Measurements from ENCODE around the gene EIF2S1. TPM values are rescaled to one million over a fixed set of nuclear protein-coding genes. Genes with fewer than 3 reads are reported as not detected.
A peak's percentile ranks its signal among the peaks of the same experiment; 100 is the strongest.

EIF2S1 gene
- polyA plus RNA-seq, 2 of the 4 experiments (the other 2 are of a cell fraction) = 385 to 393 TPM

DNA sequence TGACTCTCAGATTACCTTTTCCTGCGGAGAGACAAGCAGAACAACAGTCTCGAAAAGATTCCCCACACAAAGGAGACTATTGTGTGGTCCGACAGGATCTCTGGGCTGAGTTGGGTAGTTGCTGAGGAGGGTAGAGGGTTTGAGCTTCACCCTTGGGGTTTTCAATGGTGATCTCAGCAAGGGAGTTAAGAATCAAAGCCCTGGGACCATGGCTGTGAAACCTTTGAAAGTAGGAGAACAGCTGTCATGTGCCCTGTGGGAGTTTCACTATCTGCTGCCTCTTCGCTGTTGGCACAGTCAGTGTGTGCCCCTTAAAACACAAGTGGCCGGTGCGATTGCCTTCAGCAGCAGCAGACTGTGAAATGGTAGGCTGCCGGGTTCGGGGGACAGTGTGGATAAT, 66.0 kb downstream of the EIF2S1 start:
- Histone ChIP-seq H3K4me3 (no peak overlapping the region), H3K4me1 (peaks cover 9% of the 10 kb centered on the region), H3K27ac (no peak overlapping the region), H3K9me3 (no peaks in the 10 kb centered on the region), H3K4me2 (no peak overlapping the region)
- 90% methylated on average over 8 of the region's 8 CpGs for WGBS (ENCODE audit: missing lambda C conversion rate)
- no peak for DNase-seq (ENCODE audit: low read depth in 1 of 2, low spot score in 1 of 2)
- ChIA-PET POLR2A (no interaction called here), CTCF (interaction anchor here (0.8 to 21.5 kb wide), 31 partner anchors 12 to 1067 kb away, joined by 3 to 517 read pairs (median 8); partner anchors contain the start of genes PIGH, PLEK2, PLEKHH1 and RDH12)
- no peak for ATAC-seq
- TF ChIP-seq CEBPB (IDR thresholded peaks at IDR 0.05) (no peak), TFCP2L1 (CRISPR knock-in tag; IDR thresholded peaks at IDR 0.05) (no peak), ZC3H11A (IDR thresholded peaks at IDR 0.05) (no peak), SREBF2 (IDR thresholded peaks at IDR 0.05) (no peak), RARB (CRISPR knock-in tag; IDR thresholded peaks at IDR 0.05) (no peak), CBX8 (IDR thresholded peaks at IDR 0.05) (no peak), ZSCAN20 (CRISPR knock-in tag; IDR thresholded peaks at IDR 0.05) (no peak), CBX2 (IDR thresholded peaks at IDR 0.05; ENCODE audit: borderline replicate concordance, low read depth) (no peak), RCOR1 (IDR thresholded peaks at IDR 0.05; ENCODE audit: low read depth, low read length) (no peak), RNF2 (IDR thresholded peaks at IDR 0.05; ENCODE audit: borderline replicate concordance, low read depth) (no peak)
- TF ChIP-seq, protein P1, sequence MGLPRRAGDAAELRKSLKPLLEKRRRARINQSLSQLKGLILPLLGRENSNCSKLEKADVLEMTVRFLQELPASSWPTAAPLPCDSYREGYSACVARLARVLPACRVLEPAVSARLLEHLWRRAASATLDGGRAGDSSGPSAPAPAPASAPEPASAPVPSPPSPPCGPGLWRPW (IDR thresholded peaks at IDR 0.05) = no peak
- TF ChIP-seq, protein P2, sequence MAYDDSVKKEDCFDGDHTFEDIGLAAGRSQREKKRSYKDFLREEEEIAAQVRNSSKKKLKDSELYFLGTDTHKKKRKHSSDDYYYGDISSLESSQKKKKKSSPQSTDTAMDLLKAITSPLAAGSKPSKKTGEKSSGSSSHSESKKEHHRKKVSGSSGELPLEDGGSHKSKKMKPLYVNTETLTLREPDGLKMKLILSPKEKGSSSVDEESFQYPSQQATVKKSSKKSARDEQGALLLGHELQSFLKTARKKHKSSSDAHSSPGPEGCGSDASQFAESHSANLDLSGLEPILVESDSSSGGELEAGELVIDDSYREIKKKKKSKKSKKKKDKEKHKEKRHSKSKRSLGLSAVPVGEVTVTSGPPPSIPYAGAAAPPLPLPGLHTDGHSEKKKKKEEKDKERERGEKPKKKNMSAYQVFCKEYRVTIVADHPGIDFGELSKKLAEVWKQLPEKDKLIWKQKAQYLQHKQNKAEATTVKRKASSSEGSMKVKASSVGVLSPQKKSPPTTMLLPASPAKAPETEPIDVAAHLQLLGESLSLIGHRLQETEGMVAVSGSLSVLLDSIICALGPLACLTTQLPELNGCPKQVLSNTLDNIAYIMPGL (CRISPR knock-in tag; IDR thresholded peaks at IDR 0.05; ENCODE audit: borderline replicate concordance) = no peak
- TF ChIP-seq, protein P3, sequence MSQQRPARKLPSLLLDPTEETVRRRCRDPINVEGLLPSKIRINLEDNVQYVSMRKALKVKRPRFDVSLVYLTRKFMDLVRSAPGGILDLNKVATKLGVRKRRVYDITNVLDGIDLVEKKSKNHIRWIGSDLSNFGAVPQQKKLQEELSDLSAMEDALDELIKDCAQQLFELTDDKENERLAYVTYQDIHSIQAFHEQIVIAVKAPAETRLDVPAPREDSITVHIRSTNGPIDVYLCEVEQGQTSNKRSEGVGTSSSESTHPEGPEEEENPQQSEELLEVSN (IDR thresholded peaks at IDR 0.05; ENCODE audit: borderline replicate concordance, low read depth) = no peak
- TF ChIP-seq, protein P4, sequence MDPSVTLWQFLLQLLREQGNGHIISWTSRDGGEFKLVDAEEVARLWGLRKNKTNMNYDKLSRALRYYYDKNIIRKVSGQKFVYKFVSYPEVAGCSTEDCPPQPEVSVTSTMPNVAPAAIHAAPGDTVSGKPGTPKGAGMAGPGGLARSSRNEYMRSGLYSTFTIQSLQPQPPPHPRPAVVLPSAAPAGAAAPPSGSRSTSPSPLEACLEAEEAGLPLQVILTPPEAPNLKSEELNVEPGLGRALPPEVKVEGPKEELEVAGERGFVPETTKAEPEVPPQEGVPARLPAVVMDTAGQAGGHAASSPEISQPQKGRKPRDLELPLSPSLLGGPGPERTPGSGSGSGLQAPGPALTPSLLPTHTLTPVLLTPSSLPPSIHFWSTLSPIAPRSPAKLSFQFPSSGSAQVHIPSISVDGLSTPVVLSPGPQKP (IDR thresholded peaks at IDR 0.05; ENCODE audit: low read depth, low read length) = no peak
- FAIRE-seq = no peak

DNA sequence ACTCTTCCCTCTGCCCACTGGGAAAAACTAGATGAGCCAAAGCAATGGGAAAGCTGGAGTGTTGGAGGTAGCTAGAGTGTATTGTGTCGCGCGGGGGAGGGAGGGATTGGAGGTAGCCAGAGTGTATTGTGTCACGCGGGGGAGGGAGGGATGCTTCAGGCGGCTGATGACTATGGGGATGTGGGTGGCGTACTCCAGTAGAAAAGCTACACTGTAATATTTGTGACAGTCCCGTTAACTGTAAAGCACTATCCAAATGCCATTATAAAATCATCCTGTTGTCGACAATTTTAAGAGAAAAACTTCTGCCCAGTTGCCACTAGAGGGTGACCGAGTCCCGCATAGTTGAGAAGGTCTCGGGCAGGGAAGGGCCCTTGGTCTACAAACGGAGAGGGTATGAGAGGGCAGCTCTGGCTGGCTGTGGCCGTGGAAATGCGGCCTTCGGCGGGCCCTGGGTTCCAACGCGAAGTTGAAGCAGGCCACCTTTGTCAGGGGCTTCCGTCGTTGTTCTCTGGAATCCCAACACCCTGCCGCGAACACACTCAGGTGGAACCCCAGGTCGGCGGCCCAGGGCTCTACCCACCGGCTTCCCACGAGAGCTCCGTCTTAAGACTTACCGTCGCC, 67.0 kb downstream of the EIF2S1 start:
- FAIRE-seq (no peak), DNase-seq (ENCODE audit: low read depth in 1 of 2, low spot score in 1 of 2) (peak; percentile 85 to 91), ATAC-seq (peak; percentile 85 to 94)
- no peak overlapping the region for H3K4me3 ChIP-seq
- peak overlapping the region in 1 of 2 experiments; percentile 35; a peak in 1 of 6 replicates for H3K27ac ChIP-seq
- WGBS (ENCODE audit: missing lambda C conversion rate) = 44% methylated on average over 30 of the region's 30 CpGs
- peaks cover 9% of the 10 kb centered on the region for H3K4me1 ChIP-seq
- CTCF ChIA-PET = interaction anchor here (0.6 to 21.5 kb wide), 58 partner anchors 11 to 1068 kb away, joined by 3 to 517 read pairs (median 6); partner anchors contain the start of genes ATP6V1D, PIGH, PLEK2 and PLEKHH1
- H3K9me3 ChIP-seq = no peaks in the 10 kb centered on the region
- H3K4me2 ChIP-seq = peak overlapping the region; percentile 35; the same call in 1 of the 3 replicates
- POLR2A ChIA-PET = interaction anchor here (0.8 kb wide), 1 partner anchor 144 kb away, joined by 3 read pairs; no protein-coding TSS in a partner anchor
- TF ChIP-seq RAD21 (conservative IDR thresholded peaks at IDR 0.05 in 1 of 2, IDR thresholded peaks at IDR 0.05 in 1 of 2) = peak; percentile 86 to 95
- TF ChIP-seq, protein P5, sequence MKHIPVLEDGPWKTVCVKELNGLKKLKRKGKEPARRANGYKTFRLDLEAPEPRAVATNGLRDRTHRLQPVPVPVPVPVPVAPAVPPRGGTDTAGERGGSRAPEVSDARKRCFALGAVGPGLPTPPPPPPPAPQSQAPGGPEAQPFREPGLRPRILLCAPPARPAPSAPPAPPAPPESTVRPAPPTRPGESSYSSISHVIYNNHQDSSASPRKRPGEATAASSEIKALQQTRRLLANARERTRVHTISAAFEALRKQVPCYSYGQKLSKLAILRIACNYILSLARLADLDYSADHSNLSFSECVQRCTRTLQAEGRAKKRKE (CRISPR knock-in tag; IDR thresholded peaks at IDR 0.05; ENCODE audit: low read depth) = no peak
- TF ChIP-seq, protein P6, sequence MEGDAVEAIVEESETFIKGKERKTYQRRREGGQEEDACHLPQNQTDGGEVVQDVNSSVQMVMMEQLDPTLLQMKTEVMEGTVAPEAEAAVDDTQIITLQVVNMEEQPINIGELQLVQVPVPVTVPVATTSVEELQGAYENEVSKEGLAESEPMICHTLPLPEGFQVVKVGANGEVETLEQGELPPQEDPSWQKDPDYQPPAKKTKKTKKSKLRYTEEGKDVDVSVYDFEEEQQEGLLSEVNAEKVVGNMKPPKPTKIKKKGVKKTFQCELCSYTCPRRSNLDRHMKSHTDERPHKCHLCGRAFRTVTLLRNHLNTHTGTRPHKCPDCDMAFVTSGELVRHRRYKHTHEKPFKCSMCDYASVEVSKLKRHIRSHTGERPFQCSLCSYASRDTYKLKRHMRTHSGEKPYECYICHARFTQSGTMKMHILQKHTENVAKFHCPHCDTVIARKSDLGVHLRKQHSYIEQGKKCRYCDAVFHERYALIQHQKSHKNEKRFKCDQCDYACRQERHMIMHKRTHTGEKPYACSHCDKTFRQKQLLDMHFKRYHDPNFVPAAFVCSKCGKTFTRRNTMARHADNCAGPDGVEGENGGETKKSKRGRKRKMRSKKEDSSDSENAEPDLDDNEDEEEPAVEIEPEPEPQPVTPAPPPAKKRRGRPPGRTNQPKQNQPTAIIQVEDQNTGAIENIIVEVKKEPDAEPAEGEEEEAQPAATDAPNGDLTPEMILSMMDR (IDR thresholded peaks at IDR 0.05) = peak; percentile 78
- peak; percentile 76 for TF ChIP-seq SMC3 (IDR thresholded peaks at IDR 0.05)
- TF ChIP-seq, protein P2 (CRISPR knock-in tag; IDR thresholded peaks at IDR 0.05; ENCODE audit: borderline replicate concordance) = no peak
- no peak for TF ChIP-seq FOSB (CRISPR knock-in tag; IDR thresholded peaks at IDR 0.05)

All from A549 (cell line).